GM21390 (cell line): Measurements from ENCODE around the gene CCR9.

ENCODE experiments used
- ATAC-seq: cut with Tn5 transposase; IDR thresholded peaks from one replicate; pipeline ENCODE4 v1.9.1; 2021; ENCODE audit not compliant: unreplicated experiment

The CCR9 gene

GRCh38 chr3:45951946-45952345 lies 65.6 kb downstream of the CCR9 start:
- ATAC-seq, result no peak

GRCh38 chr3:45952456-45952855 lies 66.1 kb downstream of the CCR9 start:
- no peak for ATAC-seq
